Hepatocyte (in vitro differentiated cells): ENCODE results near the gene KRT80. TPM values are rescaled to one million over a fixed set of nuclear protein-coding genes. Genes with fewer than 3 reads are reported as not detected.

Experiments
- DNase-seq: peaks from one replicate; pipeline ENCODE4 v3.0.0-alpha.2; 2016; ENCODE audit warnings: low spot score
- H2AFZ ChIP-seq: fragments of 200-600 bp; sonication (generic); 2 replicates; pipeline ENCODE4 v1.6.0; 2016; ENCODE audit warnings: antibody characterized with exemption, mild to moderate bottlenecking
- H3K27ac ChIP-seq: fragments of 200-600 bp; sonication (generic); 2 replicates; pipeline ENCODE4 v1.5.1; 2016; ENCODE audit warnings: mild to moderate bottlenecking
- H3K27me3 ChIP-seq: fragments of 200-600 bp; sonication (generic); 2 replicates; pipeline ENCODE4 v1.6.1; 2016
- H3K36me3 ChIP-seq: fragments of 200-600 bp; sonication (generic); replicated peaks from 2 replicates; pipeline ENCODE4 v1.5.1; 2016; ENCODE audit warnings: low read depth; ENCODE audit not compliant: insufficient read depth
- H3K4me1 ChIP-seq: fragments of 200-600 bp; sonication (generic); 2 replicates; pipeline ENCODE4 v1.5.1; 2016; ENCODE audit warnings: mild to moderate bottlenecking, moderate library complexity; ENCODE audit not compliant: insufficient read depth
- H3K4me2 ChIP-seq: fragments of 200-600 bp; sonication (generic); 2 replicates; pipeline ENCODE4 v1.6.0; 2016
- H3K4me3 ChIP-seq: fragments of 200-600 bp; sonication (generic); 2 replicates; pipeline ENCODE4 v1.5.1; 2016; ENCODE audit warnings: mild to moderate bottlenecking
- H3K79me2 ChIP-seq: fragments of 200-600 bp; sonication (generic); 2 replicates; pipeline ENCODE4 v1.6.0; 2017; ENCODE audit warnings: mild to moderate bottlenecking
- H3K9me2 ChIP-seq: fragments of 200-600 bp; sonication (generic); replicated peaks from 2 replicates; pipeline ENCODE4 v1.6.0; 2017; ENCODE audit warnings: mild to moderate bottlenecking; ENCODE audit not compliant: insufficient read depth
- H3K9me3 ChIP-seq: fragments of 200-600 bp; sonication (generic); 2 replicates; pipeline ENCODE4 v1.5.1; 2016; ENCODE audit warnings: low read depth, mild to moderate bottlenecking
- H4K20me1 ChIP-seq: fragments of 200-600 bp; sonication (generic); 2 replicates; pipeline ENCODE4 v1.6.0; 2016; ENCODE audit warnings: mild to moderate bottlenecking; ENCODE audit not compliant: insufficient read depth, poor library complexity, severe bottlenecking
- EZH2 ChIP-seq: fragments of 200-600 bp; sonication (generic); IDR thresholded peaks from 2 replicates; pipeline ENCODE4 v1.6.1; 2016; ENCODE audit warnings: antibody characterized with exemption, mild to moderate bottlenecking, borderline replicate concordance
- EZH2phosphoT487 ChIP-seq: fragments of 200-600 bp; sonication (generic); IDR thresholded peaks from one replicate; pipeline ENCODE4 v1.6.1; 2018; ENCODE audit warnings: antibody characterized with exemption, mild to moderate bottlenecking, low read depth, moderate library complexity; ENCODE audit not compliant: unreplicated experiment, severe bottlenecking
- WGBS: methylation state at CpG from one replicate; pipeline ENCODE4 v1.1.6; 2016; ENCODE audit warnings: low lambda C conversion rate; ENCODE audit errors: missing lambda C conversion rate; 5-methylcytosine and 5-hydroxymethylcytosine counted together
- polyA plus RNA-seq: library from polyadenylated mRNA; unstranded; fragments of >200 nt; fragmentation: Nextera tagmentation; extraction: Ambion mirVana; gene quantifications from 2 replicates; pipeline ENCODE4 v1.2.1, GENCODE V29; 2016
- total RNA-seq: library from RNA; depleted of rRNA; stranded (reverse); fragments of >200 nt; gene quantifications from 2 replicates; pipeline ENCODE4 v1.2.3, GENCODE V29; 2014
- TF ChIP-seq, protein P1 (sequence below): fragments of 200-600 bp; sonication (generic); IDR thresholded peaks from 2 replicates; pipeline ENCODE4 v1.5.1; 2016; ENCODE audit warnings: antibody characterized with exemption, mild to moderate bottlenecking; ENCODE audit not compliant: poor library complexity

Gene KRT80
- total and polyA plus RNA-seq, 2 experiments from 2014 or later, result 0.77 to 1.2 TPM

- Histone ChIP-seq H3K36me3 (no peaks in the 10 kb centered on the region), H3K4me3 (no peak overlapping the region), H4K20me1 (no peaks in the 10 kb centered on the region), H3K79me2 (no peaks in the 10 kb centered on the region), H2AFZ (no peak overlapping the region), H3K27me3 (no peaks in the 10 kb centered on the region), H3K4me1 (peaks cover 12% of the 10 kb centered on the region), H3K4me2 (no peak overlapping the region), H3K9me3 (no peaks in the 10 kb centered on the region), H3K27ac (no peak overlapping the region), H3K9me2 (no peaks in the 10 kb centered on the region)
- TF ChIP-seq EZH2, result no peak
- TF ChIP-seq EZH2phosphoT487, result no peak
- no peak for DNase-seq
- 80% methylated on average over 3 of the region's 3 CpGs for WGBS
These were observed 28.7 kb upstream of the KRT80 start for GRCh38 chr12:52220477-52220876.

DNA sequence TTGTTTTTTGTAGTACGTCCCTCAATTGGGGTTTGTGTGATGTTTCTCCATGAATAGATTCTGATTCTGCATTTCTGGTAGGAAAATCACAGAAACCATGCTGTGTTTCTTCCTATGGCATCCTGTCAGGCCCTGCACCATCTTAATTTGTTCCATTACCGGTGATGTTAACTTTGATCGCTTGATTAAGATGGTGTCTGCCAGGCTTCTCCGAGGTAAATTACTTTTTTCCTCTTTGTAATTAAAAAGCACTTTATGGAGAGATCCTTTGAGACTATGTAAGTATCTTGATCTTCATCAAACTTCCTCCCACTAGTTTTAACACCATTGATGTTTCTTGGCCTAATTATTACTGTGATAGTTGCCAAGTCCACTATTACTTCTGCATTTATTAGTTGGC, 26.2 kb upstream of the KRT80 start:
- Histone ChIP-seq H4K20me1 (no peaks in the 10 kb centered on the region), H3K4me3 (no peak overlapping the region), H3K9me2 (no peaks in the 10 kb centered on the region), H3K9me3 (no peaks in the 10 kb centered on the region), H3K4me1 (peaks cover 12% of the 10 kb centered on the region), H3K4me2 (no peak overlapping the region), H3K79me2 (no peaks in the 10 kb centered on the region), H2AFZ (no peak overlapping the region), H3K27ac (no peak overlapping the region), H3K36me3 (no peaks in the 10 kb centered on the region), H3K27me3 (no peaks in the 10 kb centered on the region)
- DNase-seq, result no peak
- WGBS, result 88% methylated on average over 4 of the region's 4 CpGs
- no peak for TF ChIP-seq EZH2phosphoT487
- TF ChIP-seq, protein P1, sequence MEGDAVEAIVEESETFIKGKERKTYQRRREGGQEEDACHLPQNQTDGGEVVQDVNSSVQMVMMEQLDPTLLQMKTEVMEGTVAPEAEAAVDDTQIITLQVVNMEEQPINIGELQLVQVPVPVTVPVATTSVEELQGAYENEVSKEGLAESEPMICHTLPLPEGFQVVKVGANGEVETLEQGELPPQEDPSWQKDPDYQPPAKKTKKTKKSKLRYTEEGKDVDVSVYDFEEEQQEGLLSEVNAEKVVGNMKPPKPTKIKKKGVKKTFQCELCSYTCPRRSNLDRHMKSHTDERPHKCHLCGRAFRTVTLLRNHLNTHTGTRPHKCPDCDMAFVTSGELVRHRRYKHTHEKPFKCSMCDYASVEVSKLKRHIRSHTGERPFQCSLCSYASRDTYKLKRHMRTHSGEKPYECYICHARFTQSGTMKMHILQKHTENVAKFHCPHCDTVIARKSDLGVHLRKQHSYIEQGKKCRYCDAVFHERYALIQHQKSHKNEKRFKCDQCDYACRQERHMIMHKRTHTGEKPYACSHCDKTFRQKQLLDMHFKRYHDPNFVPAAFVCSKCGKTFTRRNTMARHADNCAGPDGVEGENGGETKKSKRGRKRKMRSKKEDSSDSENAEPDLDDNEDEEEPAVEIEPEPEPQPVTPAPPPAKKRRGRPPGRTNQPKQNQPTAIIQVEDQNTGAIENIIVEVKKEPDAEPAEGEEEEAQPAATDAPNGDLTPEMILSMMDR, result no peak
- no peak for TF ChIP-seq EZH2

- TF ChIP-seq EZH2 (no peak), EZH2phosphoT487 (no peak)
- TF ChIP-seq, protein P1, result no peak
- H3K9me2 ChIP-seq, result no peaks in the 10 kb centered on the region
- no peaks in the 10 kb centered on the region for H3K36me3 ChIP-seq
- H3K4me1 ChIP-seq, result peaks cover 12% of the 10 kb centered on the region
- H4K20me1 ChIP-seq, result no peaks in the 10 kb centered on the region
- H3K27me3 ChIP-seq, result no peaks in the 10 kb centered on the region
- H2AFZ ChIP-seq, result no peak overlapping the region
- no peak overlapping the region for H3K4me2 ChIP-seq
- H3K27ac ChIP-seq, result no peak overlapping the region
- H3K4me3 ChIP-seq, result no peak overlapping the region
- no peaks in the 10 kb centered on the region for H3K9me3 ChIP-seq
- WGBS, result 30% methylated on average over 5 of the region's 5 CpGs
- H3K79me2 ChIP-seq, result no peaks in the 10 kb centered on the region
- peak; percentile 54 for DNase-seq
These were observed 25.4 kb upstream of the KRT80 start for GRCh38 chr12:52217223-52217622.

DNA sequence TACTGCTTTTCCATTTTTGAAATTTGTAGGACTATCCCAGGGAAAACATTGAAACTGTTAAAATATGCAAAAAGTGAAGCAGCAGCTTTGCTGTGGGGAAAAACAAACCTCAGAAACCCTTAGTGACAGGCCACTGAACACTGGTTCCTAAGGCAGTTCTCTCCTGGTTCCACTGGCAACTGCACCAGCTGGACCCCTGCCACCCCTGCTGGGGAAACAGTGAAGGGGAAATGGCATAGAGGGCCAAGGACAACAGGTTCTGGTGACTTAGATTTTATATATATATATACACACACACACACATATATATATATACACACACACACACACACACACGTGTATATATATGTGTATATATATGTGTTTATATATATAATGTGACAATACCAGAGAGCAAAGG, 25.0 kb upstream of the KRT80 start:
- no peaks in the 10 kb centered on the region for H3K79me2 ChIP-seq

More for the DNA sequence above, 25.0 kb upstream of the KRT80 start:
- Histone ChIP-seq H3K27me3 (no peaks in the 10 kb centered on the region), H3K27ac (no peak overlapping the region), H3K36me3 (no peaks in the 10 kb centered on the region), H2AFZ (no peak overlapping the region), H3K9me3 (no peaks in the 10 kb centered on the region), H3K4me2 (no peak overlapping the region), H3K4me3 (no peak overlapping the region), H4K20me1 (no peaks in the 10 kb centered on the region), H3K9me2 (no peaks in the 10 kb centered on the region), H3K4me1 (peaks cover 11% of the 10 kb centered on the region)
- TF ChIP-seq, protein P1, result no peak
- TF ChIP-seq EZH2 (no peak), EZH2phosphoT487 (no peak)
- DNase-seq, result no peak
- WGBS, result 75% methylated on average over 1 of the region's 1 CpG
